C4-2B (cell line): ENCODE measurements around the gene BCAR3.

Source experiments
- ZFX ChIP-seq: fragments of 450-650 bp; IDR thresholded peaks from 2 replicates; pipeline ENCODE4 v1.6.1; 2017
- TF ChIP-seq, protein P1 (sequence below): fragments of 450-650 bp; conservative IDR thresholded peaks from 2 replicates; pipeline ENCODE4 v1.5.1; 2017; ENCODE audit warnings: mild to moderate bottlenecking

DNA sequence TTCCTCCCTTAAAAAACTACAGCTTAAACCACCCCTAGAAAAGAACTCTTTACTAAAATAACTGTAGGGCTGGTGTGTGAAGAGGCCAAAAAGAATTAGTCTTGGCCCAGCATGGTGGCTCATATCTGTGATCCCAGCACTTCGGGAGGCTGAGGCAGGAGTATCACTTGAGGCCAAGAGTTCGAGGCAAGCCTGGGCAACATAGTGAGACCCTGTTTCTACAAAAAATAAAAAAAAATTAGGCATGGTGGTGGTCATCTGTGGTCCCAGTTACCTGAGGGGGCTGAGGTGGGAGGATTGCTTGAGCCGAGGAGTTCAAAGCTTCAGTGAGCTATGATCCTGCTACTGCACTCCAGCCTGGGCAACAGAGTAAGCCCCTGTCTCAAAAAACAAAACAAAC lies 44.9 kb downstream of the BCAR3 start:
- TF ChIP-seq, protein P1, sequence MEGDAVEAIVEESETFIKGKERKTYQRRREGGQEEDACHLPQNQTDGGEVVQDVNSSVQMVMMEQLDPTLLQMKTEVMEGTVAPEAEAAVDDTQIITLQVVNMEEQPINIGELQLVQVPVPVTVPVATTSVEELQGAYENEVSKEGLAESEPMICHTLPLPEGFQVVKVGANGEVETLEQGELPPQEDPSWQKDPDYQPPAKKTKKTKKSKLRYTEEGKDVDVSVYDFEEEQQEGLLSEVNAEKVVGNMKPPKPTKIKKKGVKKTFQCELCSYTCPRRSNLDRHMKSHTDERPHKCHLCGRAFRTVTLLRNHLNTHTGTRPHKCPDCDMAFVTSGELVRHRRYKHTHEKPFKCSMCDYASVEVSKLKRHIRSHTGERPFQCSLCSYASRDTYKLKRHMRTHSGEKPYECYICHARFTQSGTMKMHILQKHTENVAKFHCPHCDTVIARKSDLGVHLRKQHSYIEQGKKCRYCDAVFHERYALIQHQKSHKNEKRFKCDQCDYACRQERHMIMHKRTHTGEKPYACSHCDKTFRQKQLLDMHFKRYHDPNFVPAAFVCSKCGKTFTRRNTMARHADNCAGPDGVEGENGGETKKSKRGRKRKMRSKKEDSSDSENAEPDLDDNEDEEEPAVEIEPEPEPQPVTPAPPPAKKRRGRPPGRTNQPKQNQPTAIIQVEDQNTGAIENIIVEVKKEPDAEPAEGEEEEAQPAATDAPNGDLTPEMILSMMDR, result no peak
- TF ChIP-seq ZFX, result no peak
